Stimulated activated CD4-positive, alpha-beta T cell treated with anti-CD3 and anti-CD28 coated beads, Interleukin-15, amount 100 ng/mL, for 1 hour (primary cell): Measurements from ENCODE around the gene TTC9B.

Source experiments
- DNase-seq, 2 donors: peaks; one replicate each; pipeline ENCODE4 v3.0.0-alpha.2; 2020; ENCODE audit warnings: low read depth in 1 of 2, low spot score in 1 of 2

The TTC9B gene

GRCh38 chr19:40216013-40216776 lies 2.0 kb downstream of the TTC9B start:
- no peak for DNase-seq

DNA sequence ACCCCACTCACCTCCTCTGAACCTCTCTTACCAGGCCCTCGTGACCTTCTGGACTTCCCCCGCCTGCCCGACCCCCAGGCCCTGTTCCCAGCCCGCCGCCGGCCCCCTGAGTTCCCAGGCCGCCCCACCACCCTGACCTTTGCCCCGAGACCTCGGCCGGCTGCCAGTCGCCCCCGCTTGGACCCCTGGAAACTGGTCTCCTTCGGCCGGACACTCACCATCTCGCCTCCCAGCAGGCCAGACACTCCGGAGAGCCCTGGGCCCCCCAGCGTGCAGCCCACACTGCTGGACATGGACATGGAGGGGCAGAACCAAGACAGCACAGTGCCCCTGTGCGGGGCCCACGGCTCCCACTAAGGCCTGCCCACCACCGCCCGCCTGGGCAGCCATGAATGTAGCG lies 3.2 kb downstream of the TTC9B start:
- DNase-seq = no peak

DNA sequence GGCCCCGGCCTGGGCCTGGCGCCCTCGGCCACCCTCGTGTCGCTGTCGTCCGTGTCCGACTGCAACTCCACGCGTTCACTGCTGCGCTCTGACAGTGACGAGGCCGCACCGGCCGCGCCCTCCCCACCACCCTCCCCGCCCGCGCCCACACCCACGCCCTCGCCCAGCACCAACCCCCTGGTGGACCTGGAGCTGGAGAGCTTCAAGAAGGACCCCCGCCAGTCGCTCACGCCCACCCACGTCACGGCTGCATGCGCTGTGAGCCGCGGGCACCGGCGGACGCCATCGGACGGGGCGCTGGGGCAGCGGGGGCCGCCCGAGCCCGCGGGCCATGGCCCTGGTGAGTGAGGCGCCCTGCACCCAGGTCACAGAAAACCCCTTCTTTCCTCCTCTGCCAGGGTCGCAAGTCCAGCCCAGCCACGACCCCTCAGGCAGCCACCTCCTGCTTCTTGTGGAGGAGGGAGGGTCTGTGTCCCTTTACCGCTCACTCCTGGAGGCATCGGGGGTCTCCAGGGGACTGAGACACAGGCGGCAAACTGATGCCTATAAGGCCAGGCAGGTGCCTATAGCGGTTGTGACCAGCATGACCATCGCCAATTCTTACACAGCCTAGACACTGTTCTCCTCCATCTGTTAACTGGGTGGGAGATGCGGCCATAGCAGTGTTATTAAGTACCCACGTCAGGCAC lies 4.2 kb downstream of the TTC9B start:
- DNase-seq = no peak

- DNase-seq = no peak
Measured at GRCh38 chr19:40213251-40213829, 4.8 kb downstream of the TTC9B start.

DNA sequence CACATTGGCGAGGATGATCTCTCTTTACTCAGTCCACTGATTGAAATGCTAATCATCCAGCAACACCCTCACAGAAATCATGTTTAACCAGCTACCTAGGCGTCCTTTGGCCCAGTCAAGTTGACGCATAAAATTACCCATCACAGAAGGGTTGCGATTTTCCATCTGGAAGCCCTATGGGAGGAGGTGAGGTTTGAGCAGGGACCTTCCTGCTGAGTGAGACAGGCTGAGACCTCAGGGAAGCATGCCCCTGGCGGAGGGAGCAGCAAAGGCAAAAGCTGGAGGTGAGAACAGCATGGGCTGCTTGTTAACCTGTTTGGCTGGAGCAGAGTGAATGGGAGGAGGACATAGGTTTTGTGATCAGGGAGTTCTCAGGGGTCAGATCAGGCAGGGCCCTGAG lies 7.3 kb downstream of the TTC9B start:
- no peak for DNase-seq

GRCh38 chr19:40208602-40209001 lies 9.6 kb downstream of the TTC9B start:
- no peak for DNase-seq

DNA sequence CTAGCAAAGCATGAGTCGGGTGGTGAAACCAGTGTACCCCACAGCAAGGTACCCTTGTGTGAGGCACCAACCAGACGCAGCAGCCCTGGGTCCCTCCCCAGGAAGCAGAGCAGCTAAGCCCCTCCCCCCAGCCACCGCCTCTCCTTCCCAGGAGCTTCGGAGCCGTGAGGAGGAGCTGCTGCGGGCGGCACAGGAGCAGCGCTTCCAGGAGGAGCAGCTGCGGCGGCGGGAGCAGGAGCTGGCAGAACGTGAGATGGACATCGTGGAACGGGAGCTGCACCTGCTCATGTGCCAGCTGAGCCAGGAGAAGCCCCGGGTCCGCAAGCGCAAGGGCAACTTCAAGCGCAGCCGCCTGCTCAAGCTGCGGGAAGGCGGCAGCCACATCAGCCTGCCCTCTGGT lies 12.4 kb downstream of the TTC9B start:
- DNase-seq = no peak

DNA sequence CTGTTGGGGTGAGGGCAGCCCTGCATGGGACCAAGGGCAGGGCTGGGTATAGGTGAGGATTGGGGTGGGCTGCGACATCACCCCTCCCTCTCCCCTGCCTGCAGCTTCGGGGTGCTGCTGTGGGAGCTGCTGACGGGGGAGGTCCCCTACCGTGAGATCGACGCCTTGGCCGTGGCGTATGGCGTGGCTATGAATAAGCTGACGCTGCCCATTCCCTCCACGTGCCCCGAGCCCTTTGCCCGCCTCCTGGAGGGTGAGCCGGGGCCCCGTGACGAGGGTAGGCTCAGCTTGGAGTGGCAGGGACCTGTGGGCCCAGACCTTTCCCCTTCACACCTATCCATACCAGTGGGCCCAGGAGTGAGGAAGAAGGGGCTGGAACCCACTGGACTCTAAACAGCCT lies 13.8 kb downstream of the TTC9B start:
- no peak for DNase-seq

- no peak for DNase-seq
Measured at GRCh38 chr19:40200341-40201099, 17.7 kb downstream of the TTC9B start.

GRCh38 chr19:40198272-40198990 lies 19.8 kb downstream of the TTC9B start:
- DNase-seq = no peak

DNA sequence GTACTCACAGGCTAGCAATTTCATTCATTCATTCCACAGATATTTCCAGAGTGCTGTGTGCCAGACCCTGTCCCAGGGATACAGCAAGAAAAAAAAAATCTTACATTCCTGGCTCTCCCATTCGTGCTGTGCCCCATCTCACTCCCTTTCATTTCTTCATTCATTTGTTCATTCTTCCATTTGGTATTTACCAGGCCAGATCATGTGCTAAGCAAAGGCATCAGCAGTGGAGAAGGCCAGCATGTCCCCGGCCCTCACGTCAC lies 24.7 kb downstream of the TTC9B start:
- no peak for DNase-seq

DNA sequence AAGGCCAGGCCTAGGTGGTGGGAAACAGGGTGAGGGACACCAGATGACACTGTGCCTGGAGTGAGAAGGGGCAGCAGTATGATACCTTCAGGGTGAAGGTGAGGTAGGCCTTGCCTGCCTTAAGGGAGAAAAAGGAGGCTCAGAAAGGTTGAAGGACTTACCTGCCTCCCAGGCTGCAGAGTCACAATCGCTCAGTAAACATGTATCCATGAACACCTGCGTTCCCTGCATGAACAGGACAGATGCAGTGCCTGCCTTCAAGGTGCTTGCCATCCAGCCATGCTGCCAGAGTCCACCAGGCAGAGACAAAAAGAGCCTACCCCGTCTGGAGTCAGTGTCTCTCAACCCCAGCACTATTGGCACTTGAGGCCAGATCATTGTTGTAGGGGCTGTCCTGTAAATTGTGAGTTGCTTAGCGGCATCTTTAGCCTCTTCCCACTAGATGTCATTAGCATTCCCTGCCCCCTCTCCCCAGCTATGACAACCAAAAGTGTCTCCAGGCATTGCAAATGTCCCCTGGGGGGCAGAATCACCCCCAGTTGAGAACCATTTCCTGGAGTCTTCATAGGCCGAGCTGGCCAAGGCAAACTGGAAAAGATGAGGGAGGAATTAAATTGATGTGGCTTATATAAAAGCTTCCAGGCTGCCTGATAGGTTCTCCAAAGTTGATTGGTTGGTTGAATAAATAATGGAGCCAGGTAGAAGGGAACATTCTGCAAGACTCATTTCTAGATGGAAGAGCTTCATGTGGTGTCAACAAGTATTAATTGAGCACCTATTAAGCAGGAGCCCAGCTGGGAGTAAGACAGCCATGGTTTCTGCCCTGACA lies 25.2 kb downstream of the TTC9B start:
- no peak for DNase-seq

GRCh38 chr19:40191836-40192646 lies 26.1 kb downstream of the TTC9B start:
- no peak for DNase-seq

DNA sequence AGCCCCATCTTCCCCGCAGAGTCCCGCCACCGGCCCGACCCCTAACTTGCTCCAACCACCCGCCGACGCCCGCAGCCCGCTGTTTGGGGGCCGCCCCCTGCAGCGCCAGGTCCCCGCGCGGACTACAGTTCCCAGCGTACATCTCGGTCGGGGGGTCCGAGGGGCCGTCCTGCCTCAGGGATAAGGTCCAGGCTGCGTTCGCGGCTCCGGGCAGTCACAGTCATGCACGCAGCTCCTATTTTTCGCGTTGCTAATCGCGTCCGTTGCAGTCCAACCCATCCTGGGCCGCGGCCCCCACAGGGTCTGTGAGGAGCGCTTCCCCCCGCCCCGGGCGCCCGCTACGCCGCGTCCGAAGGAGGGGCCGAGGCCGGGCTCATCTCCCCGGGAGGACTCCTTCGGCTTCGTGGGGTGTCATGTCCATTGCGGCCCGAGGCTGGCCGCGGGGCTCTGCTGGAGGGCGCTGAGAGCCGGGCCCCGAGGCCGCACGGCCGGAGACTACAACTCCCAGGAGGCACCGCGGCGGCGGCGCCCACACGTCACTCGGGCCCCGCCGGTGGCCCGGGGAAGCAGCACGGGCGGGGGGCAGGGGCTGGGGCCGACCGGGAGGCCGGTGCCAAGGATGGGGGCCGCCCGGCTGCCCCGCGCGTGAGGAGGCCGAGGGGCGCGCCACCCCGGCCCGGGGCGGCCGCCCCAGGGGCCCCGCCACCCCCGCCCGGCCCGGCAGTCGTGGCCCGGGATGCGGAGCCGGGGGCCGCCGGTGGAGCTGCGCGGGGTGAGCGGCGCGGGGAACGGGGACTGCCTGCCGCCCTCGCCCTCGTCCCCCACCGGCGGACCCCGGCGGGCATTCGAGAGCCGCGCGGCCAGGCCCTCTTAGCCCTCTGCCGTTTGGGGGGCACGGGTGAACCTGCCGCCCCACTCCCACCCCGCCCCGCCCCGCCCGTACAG lies 27.0 kb downstream of the TTC9B start, which contains the start of gene MAP3K10:
TSS of gene MAP3K10 (plus strand) at position 536 of the 945 bp plus-strand sequence. CDS start 606 bp downstream, outside the sequence.
- DNase-seq = peak; percentile 37 to 68

DNA sequence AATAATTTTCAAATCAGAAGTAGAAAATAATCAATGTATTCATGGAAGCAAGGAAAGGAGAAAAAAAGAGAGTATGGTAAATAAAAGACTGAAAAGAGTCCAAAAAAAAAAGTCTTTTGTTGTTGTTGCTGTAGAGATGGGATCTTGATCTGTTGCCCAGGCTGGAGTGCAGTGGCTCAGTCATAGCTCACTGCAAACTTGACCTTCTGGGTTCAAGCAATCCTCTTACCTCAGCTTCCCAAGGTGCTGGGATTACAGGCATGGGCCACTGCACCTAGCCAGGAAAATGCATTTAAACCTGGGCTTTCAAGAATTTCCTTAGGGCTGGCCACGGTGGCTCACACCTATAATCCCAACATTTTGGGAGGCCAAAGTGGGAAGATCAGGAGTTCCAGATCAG lies 33.9 kb downstream of the TTC9B start:
- DNase-seq = no peak

GRCh38 chr19:40178756-40179155 lies 39.4 kb downstream of the TTC9B start:
- no peak for DNase-seq

DNA sequence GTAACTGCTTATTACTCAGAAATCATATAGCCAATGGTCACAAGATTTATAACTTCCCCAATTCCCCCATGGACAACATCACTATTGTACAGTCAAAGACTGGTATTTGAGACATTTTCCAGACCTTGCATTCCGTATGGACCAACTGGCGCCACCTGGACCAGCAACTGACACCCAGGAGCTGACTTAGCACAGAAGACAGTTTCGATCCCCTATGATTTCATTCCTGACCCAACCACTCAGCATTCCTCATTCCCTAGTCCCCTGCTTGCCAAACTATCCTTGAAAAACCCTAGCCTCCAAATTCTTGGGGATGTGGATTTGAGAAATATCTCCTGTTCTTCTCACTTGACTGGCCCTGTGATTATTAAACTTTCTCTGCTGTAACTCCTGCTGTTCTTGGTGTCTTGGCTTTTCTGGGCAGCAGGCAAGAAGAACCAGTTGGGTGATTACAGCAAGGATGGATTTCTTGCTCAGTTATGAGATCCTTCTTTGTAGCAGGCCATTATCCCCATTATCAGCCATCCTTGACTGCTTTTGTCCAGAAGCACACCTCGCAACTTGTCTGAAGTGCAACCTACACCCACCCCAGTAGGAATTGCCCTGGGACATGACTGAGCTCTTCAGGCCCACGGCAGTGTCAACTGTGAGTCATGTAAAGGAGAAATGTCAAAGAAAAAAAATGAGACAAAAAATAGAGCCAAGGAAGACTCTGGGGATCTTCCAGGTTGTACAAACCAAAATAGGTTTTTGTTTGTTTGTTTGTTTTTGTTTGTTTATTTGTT lies 40.7 kb downstream of the TTC9B start:
- no peak for DNase-seq

- no peak for DNase-seq
Measured at GRCh38 chr19:40175820-40176219, 42.4 kb downstream of the TTC9B start.
